H1 (cell line): ENCODE data around the gene TNFRSF11A. TPM values are rescaled to one million over a fixed set of nuclear protein-coding genes. Genes with fewer than 3 reads are reported as not detected.

Experiments used
- CTCF ChIA-PET: fragments of 300-600 bp; sonication (Branson Sonifier 250); formaldehyde crosslinking; loops from one replicate; lab custom pipeline; 2021; ENCODE audit not compliant: partially characterized antibody; lab: Charles Lee
- POLR2A ChIA-PET: fragments of 300-600 bp; sonication (Branson Sonifier 250); formaldehyde crosslinking; loops from one replicate; lab custom pipeline; 2021; ENCODE audit warnings: inconsistent platforms; ENCODE audit not compliant: partially characterized antibody; lab: Charles Lee
- DNase-seq, 2 experiments: peaks; one replicate each; pipeline versions ENCODE4 v3.0.0 to v3.0.0-alpha.2; 2010 to 2022; ENCODE audit warnings: low spot score in 2 of 2, low read depth in 1 of 2, mixed read lengths in 1 of 2
- FAIRE-seq: peaks from 2 replicates; lab custom pipeline; 2011; peaks lifted over from hg19 to GRCh38; lab: Jason Lieb, UNC
- H2AFZ ChIP-seq: 2 replicates; pipeline ENCODE4 v1.8.1; 2012; ENCODE audit warnings: low read length, inconsistent platforms
- H2AK5ac ChIP-seq: 2 replicates; pipeline ENCODE4 v1.6.1; 2013; ENCODE audit warnings: low read depth, low read length
- H2BK120ac ChIP-seq: replicated peaks from 2 replicates; pipeline ENCODE3; 2013; ENCODE audit warnings: low read depth, low read length, inconsistent platforms
- H2BK12ac ChIP-seq: 2 replicates; pipeline ENCODE4 v1.6.1; 2013; ENCODE audit warnings: low read depth, low read length
- H2BK15ac ChIP-seq: 2 replicates; pipeline ENCODE4 v1.6.1; 2013; ENCODE audit warnings: low read length
- H2BK20ac ChIP-seq: 2 replicates; pipeline ENCODE4 v1.6.1; 2013; ENCODE audit warnings: low read length
- H2BK5ac ChIP-seq: 2 replicates; pipeline ENCODE4 v1.6.1; 2013; ENCODE audit warnings: low read depth, low read length
- H3K14ac ChIP-seq: 2 replicates; pipeline ENCODE4 v1.6.1; 2013; ENCODE audit warnings: inconsistent platforms; ENCODE audit not compliant: insufficient read length
- H3K18ac ChIP-seq: 2 replicates; pipeline ENCODE4 v1.6.1; 2013; ENCODE audit warnings: low read length; ENCODE audit errors: extremely low read depth
- H3K23ac ChIP-seq: 2 replicates; pipeline ENCODE4 v1.6.1; 2013; ENCODE audit warnings: inconsistent platforms; ENCODE audit not compliant: insufficient read length
- H3K23me2 ChIP-seq: 2 replicates; pipeline ENCODE4 v1.6.1; 2013; ENCODE audit warnings: low read depth, low read length
- H3K27ac ChIP-seq: 2 replicates; pipeline ENCODE4 v1.6.1; 2011; ENCODE audit warnings: low read depth, low read length, inconsistent platforms
- H3K27me3 ChIP-seq, 4 experiments: replicated peaks in 1 of 4; 1 replicate in 1 of 4; 2 replicates in 3 of 4; pipeline versions ENCODE4 v1.6.1 to v1.8.1; 2011 to 2013; ENCODE audit warnings: low read length in 3 of 4, mild to moderate bottlenecking in 3 of 4, inconsistent platforms in 2 of 4, mixed read lengths in 2 of 4, moderate library complexity in 1 of 4; ENCODE audit not compliant: control insufficient read depth in 3 of 4, insufficient read depth in 3 of 4; ENCODE audit errors: extremely low read depth in 1 of 4
- H3K36me3 ChIP-seq, 4 experiments: 2 replicates each; pipeline versions ENCODE4 v1.6.1 to v1.8.1; 2011 to 2013; ENCODE audit warnings: mild to moderate bottlenecking in 4 of 4, low read length in 3 of 4, moderate library complexity in 2 of 4, control low read depth in 1 of 4, inconsistent platforms in 1 of 4; ENCODE audit not compliant: insufficient read depth in 4 of 4, control insufficient read depth in 2 of 4
- H3K4ac ChIP-seq: replicated peaks from 2 replicates; pipeline ENCODE3; 2013; ENCODE audit warnings: low read length, low read depth, mixed read lengths, inconsistent platforms; ENCODE audit not compliant: insufficient read length
- H3K4me1 ChIP-seq, 4 experiments: replicated peaks in 1 of 4; 1 replicate in 1 of 4; 2 replicates in 3 of 4; pipeline versions ENCODE4 v1.6.1 to v1.8.1; 2011 to 2013; ENCODE audit warnings: low read length in 3 of 4, inconsistent platforms in 2 of 4, mixed read lengths in 1 of 4; ENCODE audit not compliant: insufficient read depth in 4 of 4, control insufficient read depth in 3 of 4
- H3K4me2 ChIP-seq, 2 experiments: 2 replicates each; pipeline versions ENCODE4 v1.6.1 to v1.8.1; 2011 to 2013; ENCODE audit warnings: low read depth in 2 of 2, low read length in 2 of 2, control low read depth in 1 of 2, inconsistent platforms in 1 of 2, mild to moderate bottlenecking in 1 of 2; ENCODE audit not compliant: insufficient read depth in 1 of 2
- H3K4me3 ChIP-seq, 4 experiments: fragments of 200-600, 300-600 bp in 1 of 4; sonication (generic), shearing (Covaris generic), sonication (Bioruptor Twin) in 1 of 4; 2 replicates each; pipeline versions ENCODE4 v1.5.1 to v1.8.1; 2011 to 2016; ENCODE audit warnings: low read length in 4 of 4, low read depth in 3 of 4, control low read depth in 2 of 4, inconsistent platforms in 2 of 4, mild to moderate bottlenecking in 2 of 4, mixed read lengths in 1 of 4, moderate library complexity in 1 of 4; ENCODE audit not compliant: insufficient read depth in 2 of 4; ENCODE audit errors: extremely low read depth in 1 of 4
- H3K56ac ChIP-seq: replicated peaks from 2 replicates; pipeline ENCODE3; 2013; ENCODE audit warnings: low read depth, mild to moderate bottlenecking, mixed read lengths, low read length, inconsistent platforms; ENCODE audit not compliant: insufficient read length
- H3K79me1 ChIP-seq: 2 replicates; pipeline ENCODE4 v1.6.1; 2013; ENCODE audit warnings: low read depth, low read length, control low read depth
- H3K79me2 ChIP-seq, 2 experiments: 2 replicates each; pipeline versions ENCODE4 v1.6.1 to v1.8.1; 2012 to 2013; ENCODE audit warnings: low read length in 2 of 2, mild to moderate bottlenecking in 2 of 2, inconsistent platforms in 1 of 2; ENCODE audit not compliant: insufficient read depth in 2 of 2, control insufficient read depth in 1 of 2
- H3K9ac ChIP-seq, 4 experiments: replicated peaks in 1 of 4; 1 replicate in 1 of 4; 2 replicates in 3 of 4; pipeline versions ENCODE4 v1.6.1 to v1.8.1; 2011 to 2013; ENCODE audit warnings: low read depth in 3 of 4, low read length in 3 of 4, control low read depth in 2 of 4, mild to moderate bottlenecking in 2 of 4, moderate library complexity in 2 of 4, inconsistent platforms in 1 of 4; ENCODE audit errors: extremely low read depth in 1 of 4
- H3K9me3 ChIP-seq, 2 experiments: 2 replicates each; pipeline versions ENCODE4 v1.6.1 to v1.8.1; 2012 to 2013; ENCODE audit warnings: mild to moderate bottlenecking in 2 of 2, moderate library complexity in 2 of 2, control low read depth in 1 of 2, inconsistent platforms in 1 of 2, low read depth in 1 of 2, low read length in 1 of 2, mixed read lengths in 1 of 2; ENCODE audit not compliant: insufficient read depth in 2 of 2
- H4K20me1 ChIP-seq, 2 experiments: replicated peaks in 1 of 2; 2 replicates each; pipeline versions ENCODE3 to v1.8.1; 2011 to 2013; ENCODE audit warnings: inconsistent platforms in 2 of 2, low read length in 2 of 2, mild to moderate bottlenecking in 1 of 2; ENCODE audit not compliant: insufficient read depth in 2 of 2, control insufficient read depth in 1 of 2
- H4K5ac ChIP-seq: 2 replicates; pipeline ENCODE4 v1.6.1; 2013; ENCODE audit warnings: low read length, low read depth, mixed read lengths, inconsistent platforms; ENCODE audit not compliant: insufficient read length
- H4K8ac ChIP-seq: 2 replicates; pipeline ENCODE4 v1.8.0; 2013; ENCODE audit warnings: mild to moderate bottlenecking, moderate library complexity, low read length, inconsistent platforms; ENCODE audit not compliant: insufficient read depth; ENCODE audit errors: extremely low read depth
- H4K91ac ChIP-seq: replicated peaks from 2 replicates; pipeline ENCODE3; 2013; ENCODE audit warnings: low read length, mixed read lengths, inconsistent platforms; ENCODE audit not compliant: insufficient read length
- ATF2 ChIP-seq: IDR thresholded peaks from 2 replicates; pipeline ENCODE4 v1.6.1; 2012; ENCODE audit warnings: low read length, inconsistent platforms
- BRCA1 ChIP-seq: IDR thresholded peaks from 2 replicates; pipeline ENCODE4 v1.6.1; 2012; ENCODE audit warnings: low read depth, low read length, improper control_type of control experiment
- CBX8 ChIP-seq: fragments of 300-800, 300-1000 bp; sonication (generic); IDR thresholded peaks from 2 replicates; pipeline ENCODE4 v1.7.1; 2016; ENCODE audit warnings: low read depth, low read length, borderline replicate concordance
- CEBPB ChIP-seq: IDR thresholded peaks from 2 replicates; pipeline ENCODE4 v1.6.1; 2012; ENCODE audit warnings: low read depth, low read length
- EGR1 ChIP-seq: IDR thresholded peaks from 2 replicates; pipeline ENCODE4 v1.6.1; 2011; ENCODE audit warnings: low read depth, low read length, borderline replicate concordance
- MAX ChIP-seq: IDR thresholded peaks from 2 replicates; pipeline ENCODE4 v1.6.1; 2012; ENCODE audit warnings: inconsistent platforms
- RAD21 ChIP-seq, 2 experiments: IDR thresholded peaks in 1 of 2; conservative IDR thresholded peaks in 1 of 2; 2 replicates each; pipeline ENCODE4 v1.6.1; 2011; ENCODE audit warnings: low read depth in 2 of 2, low read length in 2 of 2, improper control_type of control experiment in 1 of 2, inconsistent platforms in 1 of 2, mild to moderate bottlenecking in 1 of 2, moderate library complexity in 1 of 2
- SIRT6 ChIP-seq: IDR thresholded peaks from one replicate; pipeline ENCODE4 v1.7.1; 2012; ENCODE audit warnings: low read length, inconsistent platforms
- SP1 ChIP-seq: IDR thresholded peaks from 2 replicates; pipeline ENCODE4 v1.6.1; 2011; ENCODE audit warnings: low read depth, low read length
- SP4 ChIP-seq: IDR thresholded peaks from 2 replicates; pipeline ENCODE4 v1.6.1; 2012; ENCODE audit warnings: low read length, inconsistent platforms
- USF2 ChIP-seq: IDR thresholded peaks from 2 replicates; pipeline ENCODE4 v1.6.1; 2011; ENCODE audit warnings: low read length, improper control_type of control experiment
- WGBS, 2 experiments: shearing (Covaris generic) in 1 of 2; methylation state at CpG; one replicate each; pipeline versions ENCODE4 v1.1.6 to v1.1.7; 2013 to 2015; ENCODE audit warnings: low lambda C conversion rate in 2 of 2, mixed read lengths in 2 of 2, inconsistent platforms in 1 of 2, low coverage in 1 of 2, missing lambda C conversion rate in 1 of 2; ENCODE audit not compliant: insufficient replicate concordance in 2 of 2, insufficient coverage in 1 of 2, insufficient read length in 1 of 2; ENCODE audit errors: extremely low coverage in 1 of 2, missing lambda C conversion rate in 1 of 2; 5-methylcytosine and 5-hydroxymethylcytosine counted together
- polyA plus RNA-seq, 7 experiments: library from polyadenylated mRNA; depleted of rRNA in 3 of 7; stranded (reverse) in 5 of 7; unstranded in 2 of 7; fragments of >200 nt in 5 of 7; fragments of 200-250 nt in 2 of 7; gene quantifications; 1 replicate in 5 of 7; 2 replicates in 1 of 7; 4 replicates in 1 of 7; pipeline versions ENCODE4 v1.2.1 to v1.2.3, GENCODE V29; 2011 to 2013; ENCODE audit warnings: missing spikeins in 2 of 7, mixed read lengths in 2 of 7
- total RNA-seq: library from RNA; stranded (reverse); fragmentation: NEBNext Ultra II Directional; extraction: Animal tissue kit (Norgen Biotek cat#: 25700); gene quantifications from 2 replicates; pipeline ENCODE4 v1.2.1, GENCODE V29; 2021

The TNFRSF11A gene
- total and polyA plus RNA-seq, 2 of the 8 experiments (the other 6 are each of a cell fraction or from before 2014, with no cell fraction given): 8.7 to 10.6 TPM

GRCh38 chr18:62407660-62408059 lies 82.5 kb downstream of the TNFRSF11A start:
- Histone ChIP-seq H2BK5ac (no peak overlapping the region), H4K20me1 (no peaks in the 10 kb centered on the region), H3K9ac (no peak overlapping the region), H3K4ac (no peak overlapping the region), H3K79me1 (no peaks in the 10 kb centered on the region), H3K4me3 (no peak overlapping the region), H3K14ac (no peak overlapping the region), H3K23ac (no peak overlapping the region), H3K9me3 (peaks cover 0 to 2% of the 10 kb centered on the region in 2 experiments; a peak in 1 of 4 replicates), H3K36me3 (no peaks in the 10 kb centered on the region), H3K27ac (no peak overlapping the region), H3K4me1 (no peaks in the 10 kb centered on the region), H4K5ac (no peak overlapping the region), H2BK20ac (no peak overlapping the region), H3K23me2 (no peaks in the 10 kb centered on the region), H2BK15ac (no peak overlapping the region), H3K4me2 (no peak overlapping the region), H3K27me3 (no peaks in the 10 kb centered on the region), H2AFZ (no peak overlapping the region), H2BK12ac (no peak overlapping the region), H3K56ac (no peak overlapping the region), H3K79me2 (no peaks in the 10 kb centered on the region), H3K18ac (no peak overlapping the region), H4K8ac (no peak overlapping the region; the same call in 1 of the 2 replicates), H2BK120ac (no peak overlapping the region), H4K91ac (no peak overlapping the region), H2AK5ac (no peak overlapping the region)
- FAIRE-seq (no peak), DNase-seq (no peak)
- ChIA-PET POLR2A (interaction anchor here (0.6 kb wide), 1 partner anchor 96 kb away, joined by 3 read pairs; no protein-coding TSS in a partner anchor), CTCF (interaction anchor here (0.6 to 1.8 kb wide), 5 partner anchors 10 to 1110 kb away, joined by 3 to 8 read pairs (median 4); no protein-coding TSS in a partner anchor)
- WGBS, 2 experiments: 94% methylated on average over 10 of the region's 10 CpGs; no CpG with 5 or more reads in 1 of the 2 experiments
- TF ChIP-seq ATF2: no peak
- TF ChIP-seq SP1: no peak
- no peak for TF ChIP-seq MAX
- TF ChIP-seq EGR1: no peak
- no peak for TF ChIP-seq CBX8
- no peak for TF ChIP-seq BRCA1
- no peak for TF ChIP-seq CEBPB
- no peak for TF ChIP-seq RAD21 (IDR thresholded peaks at IDR 0.05 in 1 of 2, conservative IDR thresholded peaks at IDR 0.05 in 1 of 2; ENCODE audit: low read depth in 2 of 2, low read length in 2 of 2)
- TF ChIP-seq SIRT6: no peak
- no peak for TF ChIP-seq USF2
- no peak for TF ChIP-seq SP4
